ENCODE results near the gene TSHZ3.

TSHZ3 gene

GRCh38 chr19:31378404-31378803 is 29.2 kb upstream of the TSHZ3 start:
- peaks cover 0 to 5% of the 10 kb centered on the region in 2 donors for H3K9me3 ChIP-seq (ENCODE audit: control insufficient read depth in 1 of 2, low read length in 2 of 2)
- H3K36me3 ChIP-seq (ENCODE audit: control insufficient read depth in 1 of 2, insufficient read depth in 2 of 2, low read length in 2 of 2): peaks cover 0 to 12% of the 10 kb centered on the region in 2 donors
- no peaks in the 10 kb centered on the region for H3K27me3 ChIP-seq (ENCODE audit: low read depth, low read length)
- peaks cover 0 to 5% of the 10 kb centered on the region in 2 donors for H3K4me1 ChIP-seq (ENCODE audit: control insufficient read depth in 1 of 2, insufficient read depth in 2 of 2, low read length in 2 of 2)
- H3K4me3 ChIP-seq (ENCODE audit: low read depth in 1 of 2, low read length in 2 of 2): no peak overlapping the region
- no peak overlapping the region for H3K27ac ChIP-seq (ENCODE audit: low read length)

GRCh38 chr19:31377736-31378135 is 28.5 kb upstream of the TSHZ3 start:
- Histone ChIP-seq H3K4me3 (ENCODE audit: low read depth in 1 of 2, low read length in 2 of 2) (no peak overlapping the region), H3K36me3 (ENCODE audit: control insufficient read depth in 1 of 2, insufficient read depth in 2 of 2, low read length in 2 of 2) (peaks cover 0 to 16% of the 10 kb centered on the region in 2 donors), H3K27me3 (ENCODE audit: low read depth, low read length) (no peaks in the 10 kb centered on the region), H3K4me1 (ENCODE audit: control insufficient read depth in 1 of 2, insufficient read depth in 2 of 2, low read length in 2 of 2) (peaks cover 0 to 5% of the 10 kb centered on the region in 2 donors), H3K9me3 (ENCODE audit: control insufficient read depth in 1 of 2, low read length in 2 of 2) (peaks cover 0 to 9% of the 10 kb centered on the region in 2 donors), H3K27ac (ENCODE audit: low read length) (no peak overlapping the region)

DNA sequence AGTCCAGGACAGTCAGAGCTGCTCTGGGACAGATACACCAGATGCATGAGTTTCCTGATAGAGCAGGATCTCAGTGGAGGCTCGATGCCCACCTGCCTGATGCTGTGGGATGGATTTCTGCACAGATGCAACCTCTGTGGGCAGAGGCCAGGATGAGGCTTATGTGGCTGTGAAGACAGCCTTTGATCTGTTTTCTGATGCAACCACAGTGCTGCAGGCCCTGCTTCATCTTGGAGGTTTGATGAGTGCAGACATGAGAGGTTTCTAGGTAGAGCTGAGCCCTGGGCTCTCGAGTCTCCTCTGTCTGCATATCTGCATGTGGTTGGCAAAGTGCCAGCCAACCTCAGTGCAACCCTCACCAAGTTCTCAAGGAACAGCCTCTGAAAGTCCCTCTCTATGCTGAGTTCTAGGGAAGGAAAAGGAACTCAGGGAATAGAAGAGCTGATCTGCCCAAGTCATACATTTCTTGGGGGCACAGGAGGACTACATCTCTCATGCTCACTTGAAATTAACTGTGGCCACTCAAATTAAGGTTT is 23.1 kb upstream of the TSHZ3 start:
- Histone ChIP-seq H3K4me1 (ENCODE audit: control insufficient read depth in 1 of 2, insufficient read depth in 2 of 2, low read length in 2 of 2) (no peaks in the 10 kb centered on the region), H3K27me3 (ENCODE audit: low read depth, low read length) (no peaks in the 10 kb centered on the region), H3K36me3 (ENCODE audit: control insufficient read depth in 1 of 2, insufficient read depth in 2 of 2, low read length in 2 of 2) (peaks cover 0 to 19% of the 10 kb centered on the region in 2 donors)

DNA sequence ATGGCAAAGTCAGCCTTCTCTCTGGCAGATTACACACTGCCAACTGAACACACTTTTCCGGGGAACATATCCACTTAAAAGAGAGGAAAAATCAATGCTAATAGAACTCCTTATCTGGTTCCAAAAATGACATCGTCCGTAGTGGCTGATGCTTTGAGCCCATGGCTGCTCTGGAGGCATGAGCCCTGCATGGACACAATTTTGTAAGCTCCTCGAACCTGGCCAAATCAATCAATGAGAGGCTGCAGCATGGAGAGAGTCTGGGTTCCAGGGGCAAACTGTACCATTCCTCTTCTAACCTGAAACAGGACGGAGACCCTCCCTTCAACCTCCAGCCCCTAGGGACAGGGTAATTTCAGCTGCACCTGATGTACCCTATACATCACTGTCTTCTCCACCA is 21.0 kb upstream of the TSHZ3 start:
- no peaks in the 10 kb centered on the region for H3K4me1 ChIP-seq (ENCODE audit: control insufficient read depth in 1 of 2, insufficient read depth in 2 of 2, low read length in 2 of 2)
- no peaks in the 10 kb centered on the region for H3K27me3 ChIP-seq (ENCODE audit: low read depth, low read length)
- H3K9me3 ChIP-seq (ENCODE audit: control insufficient read depth in 1 of 2, low read length in 2 of 2): peaks cover 0 to 12% of the 10 kb centered on the region in 2 donors
- no peak overlapping the region for H3K27ac ChIP-seq (ENCODE audit: low read length)
- peaks cover 0 to 25% of the 10 kb centered on the region in 2 donors for H3K36me3 ChIP-seq (ENCODE audit: control insufficient read depth in 1 of 2, insufficient read depth in 2 of 2, low read length in 2 of 2)
- H3K4me3 ChIP-seq (ENCODE audit: low read depth in 1 of 2, low read length in 2 of 2): no peak overlapping the region

More for the DNA sequence above, 23.1 kb upstream of the TSHZ3 start:
- Histone ChIP-seq H3K27ac (ENCODE audit: low read length) (no peak overlapping the region), H3K9me3 (ENCODE audit: control insufficient read depth in 1 of 2, low read length in 2 of 2) (peaks cover 0 to 12% of the 10 kb centered on the region in 2 donors), H3K4me3 (ENCODE audit: low read depth in 1 of 2, low read length in 2 of 2) (no peak overlapping the region)

DNA sequence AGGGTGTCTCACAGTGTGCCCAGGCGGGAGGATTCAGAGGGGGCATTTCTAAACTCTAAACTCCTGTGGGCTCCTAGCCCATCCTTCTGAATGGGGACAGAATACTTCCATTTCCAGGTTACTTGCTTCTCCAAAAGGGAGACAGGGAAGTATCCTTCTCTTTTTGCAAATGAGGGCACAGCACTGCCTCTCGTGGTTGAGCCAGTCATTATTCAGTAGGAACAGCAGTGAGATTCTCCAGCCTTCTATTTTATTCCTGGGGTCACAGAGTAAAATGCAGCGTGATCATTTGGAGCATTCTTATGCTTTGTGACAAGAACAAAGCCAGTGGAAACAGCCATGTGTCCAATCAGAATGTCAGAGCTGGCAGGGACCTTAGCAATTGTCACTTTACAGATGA is 15.7 kb upstream of the TSHZ3 start:
- Histone ChIP-seq H3K27ac (ENCODE audit: low read length) (no peak overlapping the region), H3K9me3 (ENCODE audit: control insufficient read depth in 1 of 2, low read length in 2 of 2) (no peaks in the 10 kb centered on the region), H3K36me3 (ENCODE audit: control insufficient read depth in 1 of 2, insufficient read depth in 2 of 2, low read length in 2 of 2) (peaks cover 0 to 7% of the 10 kb centered on the region in 2 donors)

GRCh38 chr19:31361728-31362127 is 12.5 kb upstream of the TSHZ3 start:
- Histone ChIP-seq H3K4me1 (ENCODE audit: control insufficient read depth in 1 of 2, insufficient read depth in 2 of 2, low read length in 2 of 2) (peaks cover 0 to 3% of the 10 kb centered on the region in 2 donors), H3K36me3 (ENCODE audit: control insufficient read depth in 1 of 2, insufficient read depth in 2 of 2, low read length in 2 of 2) (no peaks in the 10 kb centered on the region), H3K4me3 (ENCODE audit: low read depth in 1 of 2, low read length in 2 of 2) (no peak overlapping the region), H3K9me3 (ENCODE audit: control insufficient read depth in 1 of 2, low read length in 2 of 2) (no peaks in the 10 kb centered on the region), H3K27me3 (ENCODE audit: low read depth, low read length) (peaks cover 5% of the 10 kb centered on the region), H3K27ac (ENCODE audit: low read length) (no peak overlapping the region)

More for the DNA sequence above, 15.7 kb upstream of the TSHZ3 start:
- Histone ChIP-seq H3K27me3 (ENCODE audit: low read depth, low read length) (no peaks in the 10 kb centered on the region), H3K4me3 (ENCODE audit: low read depth in 1 of 2, low read length in 2 of 2) (no peak overlapping the region), H3K4me1 (ENCODE audit: control insufficient read depth in 1 of 2, insufficient read depth in 2 of 2, low read length in 2 of 2) (no peaks in the 10 kb centered on the region)

GRCh38 chr19:31357315-31357673 is 8.1 kb upstream of the TSHZ3 start:
- Histone ChIP-seq H3K4me3 (ENCODE audit: low read depth in 1 of 2, low read length in 2 of 2) (no peak overlapping the region), H3K4me1 (ENCODE audit: control insufficient read depth in 1 of 2, insufficient read depth in 2 of 2, low read length in 2 of 2) (peaks cover 0 to 9% of the 10 kb centered on the region in 2 donors), H3K27me3 (ENCODE audit: low read depth, low read length) (peaks cover 25% of the 10 kb centered on the region), H3K9me3 (ENCODE audit: control insufficient read depth in 1 of 2, low read length in 2 of 2) (no peaks in the 10 kb centered on the region), H3K27ac (ENCODE audit: low read length) (no peak overlapping the region), H3K36me3 (ENCODE audit: control insufficient read depth in 1 of 2, insufficient read depth in 2 of 2, low read length in 2 of 2) (no peaks in the 10 kb centered on the region)

- Histone ChIP-seq H3K36me3 (ENCODE audit: control insufficient read depth in 1 of 2, insufficient read depth in 2 of 2, low read length in 2 of 2) (no peaks in the 10 kb centered on the region), H3K4me3 (ENCODE audit: low read depth in 1 of 2, low read length in 2 of 2) (no peak overlapping the region), H3K4me1 (ENCODE audit: control insufficient read depth in 1 of 2, insufficient read depth in 2 of 2, low read length in 2 of 2) (peaks cover 0 to 15% of the 10 kb centered on the region in 2 donors), H3K9me3 (ENCODE audit: control insufficient read depth in 1 of 2, low read length in 2 of 2) (no peaks in the 10 kb centered on the region), H3K27me3 (ENCODE audit: low read depth, low read length) (peaks cover 25% of the 10 kb centered on the region), H3K27ac (ENCODE audit: low read length) (no peak overlapping the region)
These were observed 7.5 kb upstream of the TSHZ3 start for GRCh38 chr19:31356587-31357314.

DNA sequence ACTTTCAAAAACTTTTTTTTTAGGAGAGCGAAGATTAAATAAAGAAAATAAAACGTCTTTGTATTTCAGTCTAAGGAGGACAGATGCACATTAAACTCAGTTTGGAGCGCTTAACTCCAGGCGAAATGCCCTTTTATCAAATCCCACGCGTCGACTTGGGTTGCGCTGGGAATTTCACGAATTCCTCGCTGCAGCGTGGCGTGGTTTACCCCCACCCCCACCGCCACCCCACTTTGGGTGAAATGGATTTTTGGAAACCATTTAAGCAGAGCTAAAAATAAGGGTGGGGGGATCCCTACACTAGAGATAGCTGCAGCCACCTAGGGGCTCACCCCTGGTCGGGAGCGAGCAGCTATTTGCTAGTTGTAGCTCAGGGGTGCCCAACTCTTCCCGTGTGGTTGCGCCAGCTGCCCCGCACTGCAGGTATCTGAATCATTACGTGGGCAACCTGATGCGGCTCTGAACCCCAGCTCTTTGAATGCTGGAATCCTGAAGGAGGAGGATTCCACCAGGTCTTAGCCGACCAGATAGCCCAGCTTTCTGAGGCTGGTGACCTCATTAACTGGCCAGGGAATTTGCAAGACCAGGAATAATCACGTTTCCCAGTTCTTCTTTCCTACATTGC is 6.5 kb upstream of the TSHZ3 start:
- Histone ChIP-seq H3K27ac (ENCODE audit: low read length) (no peak overlapping the region), H3K36me3 (ENCODE audit: control insufficient read depth in 1 of 2, insufficient read depth in 2 of 2, low read length in 2 of 2) (no peaks in the 10 kb centered on the region), H3K27me3 (ENCODE audit: low read depth, low read length) (peaks cover 25% of the 10 kb centered on the region), H3K4me3 (ENCODE audit: low read depth in 1 of 2, low read length in 2 of 2) (no peak overlapping the region), H3K9me3 (ENCODE audit: control insufficient read depth in 1 of 2, low read length in 2 of 2) (no peaks in the 10 kb centered on the region), H3K4me1 (ENCODE audit: control insufficient read depth in 1 of 2, insufficient read depth in 2 of 2, low read length in 2 of 2) (peaks cover 0 to 18% of the 10 kb centered on the region in 2 donors)

DNA sequence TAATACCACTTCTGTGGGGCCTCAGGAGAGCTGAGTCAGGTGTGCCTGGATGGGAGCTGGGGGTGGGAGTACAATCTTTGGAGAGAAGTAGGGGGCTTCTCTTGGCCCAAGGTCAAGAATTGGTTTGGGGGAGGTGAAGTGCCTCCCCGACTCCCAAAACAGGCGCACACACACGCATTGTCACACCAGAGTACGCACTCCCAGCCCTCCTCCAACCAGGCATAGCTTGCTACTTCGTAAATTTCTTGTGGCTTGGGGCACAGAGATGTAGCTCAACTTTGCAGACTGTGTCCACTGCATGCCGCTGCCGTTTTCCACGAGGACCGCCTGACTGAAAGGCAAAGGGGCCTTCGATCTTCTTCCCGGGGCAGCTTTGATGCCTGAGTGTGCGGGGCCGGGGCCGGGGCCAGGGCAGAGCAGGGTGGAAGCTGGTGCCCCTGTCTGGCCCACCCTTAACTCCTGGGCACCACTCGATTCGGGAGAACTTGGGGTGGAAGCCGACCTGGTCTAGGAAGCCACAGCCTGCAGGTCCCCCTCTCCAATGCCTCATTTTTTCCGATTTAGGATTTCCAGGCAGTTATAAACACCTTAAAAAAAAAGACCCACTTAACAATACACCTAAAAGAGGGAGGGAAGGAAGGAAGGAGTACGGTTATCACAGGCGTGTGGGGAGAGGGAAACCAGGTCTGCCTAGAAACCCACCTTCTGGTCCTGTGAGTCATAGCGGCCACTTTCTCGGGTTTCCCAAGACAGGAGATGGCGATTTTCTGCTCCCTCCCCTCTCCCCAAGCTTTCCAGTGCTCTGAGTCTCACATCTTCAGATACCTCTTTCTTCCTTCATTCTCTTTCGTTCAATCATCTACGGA is 5.8 kb upstream of the TSHZ3 start:
- no peak overlapping the region for H3K4me3 ChIP-seq (ENCODE audit: low read depth in 1 of 2, low read length in 2 of 2)
- H3K36me3 ChIP-seq (ENCODE audit: control insufficient read depth in 1 of 2, insufficient read depth in 2 of 2, low read length in 2 of 2): no peaks in the 10 kb centered on the region
- no peak overlapping the region for H3K27ac ChIP-seq (ENCODE audit: low read length)
- H3K9me3 ChIP-seq (ENCODE audit: control insufficient read depth in 1 of 2, low read length in 2 of 2): no peaks in the 10 kb centered on the region
- peaks cover 25% of the 10 kb centered on the region for H3K27me3 ChIP-seq (ENCODE audit: low read depth, low read length)
- H3K4me1 ChIP-seq (ENCODE audit: control insufficient read depth in 1 of 2, insufficient read depth in 2 of 2, low read length in 2 of 2): peaks cover 0 to 18% of the 10 kb centered on the region in 2 donors

DNA sequence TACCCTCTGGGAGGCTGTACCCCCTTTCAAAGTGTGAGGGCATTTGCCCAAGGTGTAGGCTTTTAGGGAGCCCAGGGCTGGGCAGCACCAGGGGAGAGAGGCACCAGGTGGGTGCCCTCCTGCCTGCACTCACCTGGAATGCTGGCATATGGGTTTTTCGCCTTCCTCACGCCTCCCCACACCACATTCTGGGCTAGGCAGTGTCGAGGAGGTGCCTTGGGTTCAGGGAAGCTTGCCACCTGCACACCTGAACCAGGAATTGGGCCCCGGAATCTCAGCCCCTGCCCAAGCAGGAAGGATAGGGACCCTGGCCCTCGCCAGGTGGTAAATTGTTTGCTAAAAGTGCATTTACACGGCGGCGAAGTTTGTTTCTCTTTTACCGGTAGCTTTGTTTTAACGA is 5.1 kb upstream of the TSHZ3 start:
- peaks cover 25% of the 10 kb centered on the region for H3K27me3 ChIP-seq (ENCODE audit: low read depth, low read length)
- H3K27ac ChIP-seq (ENCODE audit: low read length): no peak overlapping the region
- H3K9me3 ChIP-seq (ENCODE audit: control insufficient read depth in 1 of 2, low read length in 2 of 2): no peaks in the 10 kb centered on the region
- H3K36me3 ChIP-seq (ENCODE audit: control insufficient read depth in 1 of 2, insufficient read depth in 2 of 2, low read length in 2 of 2): no peaks in the 10 kb centered on the region
- peaks cover 0 to 18% of the 10 kb centered on the region in 2 donors for H3K4me1 ChIP-seq (ENCODE audit: control insufficient read depth in 1 of 2, insufficient read depth in 2 of 2, low read length in 2 of 2)
- no peak overlapping the region for H3K4me3 ChIP-seq (ENCODE audit: low read depth in 1 of 2, low read length in 2 of 2)

Measured in muscle layer of duodenum (tissue), 2 donors.